Stimulated activated CD8-positive, alpha-beta memory T cell treated with anti-CD3 and anti-CD28 coated beads, Interleukin-2, amount 100 ng/mL, for 1 hour (primary cell): ENCODE data around the gene LKAAEAR1.

Experiments used
- DNase-seq, 2 donors: peaks; one replicate each; pipeline ENCODE4 v3.0.0-alpha.2; 2020; ENCODE audit warnings: low read depth in 2 of 2

The LKAAEAR1 gene

GRCh38 chr20:64038224-64038564 is 46.0 kb downstream of the LKAAEAR1 start:
- DNase-seq, result no peak

- no peak for DNase-seq
Observed at GRCh38 chr20:64037498-64038213, 46.5 kb downstream of the LKAAEAR1 start.

GRCh38 chr20:64037199-64037497 is 47.0 kb downstream of the LKAAEAR1 start:
- no peak for DNase-seq

- no peak for DNase-seq
Observed at GRCh38 chr20:64036346-64037198, 47.6 kb downstream of the LKAAEAR1 start.

GRCh38 chr20:64035933-64036345 is 48.3 kb downstream of the LKAAEAR1 start, which contains the start of gene C20orf204:
C20orf204 (plus strand) TSS chr20:64036182; CDS start chr20:64036324, 142 bp downstream.
- DNase-seq, result no peak

- no peak for DNase-seq
Observed at GRCh38 chr20:64035066-64035932, 48.9 kb downstream of the LKAAEAR1 start.

GRCh38 chr20:64033981-64034493 is 50.2 kb downstream of the LKAAEAR1 start:
- no peak for DNase-seq
